HCT116 (cell line): ENCODE measurements around the gene LPCAT2. TPM values are rescaled to one million over a fixed set of nuclear protein-coding genes. Genes with fewer than 3 reads are reported as not detected.

Source experiments
- total RNA-seq: library from RNA; stranded (reverse); gene quantifications from one replicate; pipeline ENCODE4 v1.2.1, GENCODE V29; 2021; ENCODE audit not compliant: unreplicated experiment

The LPCAT2 gene
- total RNA-seq, 1 experiment from 2014 or later = 13.1 TPM

Other genes starting within 250 kb of the LPCAT2 start
- not detected for gene IRX6, start 184.9 kb upstream of the LPCAT2 start, total RNA-seq
- gene MMP2, start 29.9 kb upstream of the LPCAT2 start, total RNA-seq = 1.5 TPM
- not detected for gene CAPNS2, start 57.6 kb downstream of the LPCAT2 start, total RNA-seq
- not detected for gene SLC6A2, start 146.9 kb downstream of the LPCAT2 start, total RNA-seq